ENCODE data around the gene NPIPA5.

GRCh38 chr16:15401972-15402371, 23.9 kb upstream of the NPIPA5 start:
- TF ChIP-seq CTCF (IDR thresholded peaks at IDR 0.05) (no peak), POLR2A (IDR thresholded peaks at IDR 0.05) (no peak)

Data from suprapubic skin (tissue), 3 donors.